Epithelial cell of prostate (primary cell): ENCODE results near the gene DCTN1.
"Not testable (repeated sequence)": the region's sequence is repeated elsewhere in the genome, so short reads cannot be mapped to it uniquely, and the experiment has no call there.

Experiments used
- DNase-seq: peaks from one replicate; pipeline ENCODE4 v3.0.0-alpha.2; 2011; ENCODE audit warnings: low read depth, low spot score
- H3K27ac ChIP-seq: fragments of 450-650 bp; 2 replicates; pipeline ENCODE4 v1.5.1; 2017; ENCODE audit warnings: mild to moderate bottlenecking

Gene DCTN1

DNA sequence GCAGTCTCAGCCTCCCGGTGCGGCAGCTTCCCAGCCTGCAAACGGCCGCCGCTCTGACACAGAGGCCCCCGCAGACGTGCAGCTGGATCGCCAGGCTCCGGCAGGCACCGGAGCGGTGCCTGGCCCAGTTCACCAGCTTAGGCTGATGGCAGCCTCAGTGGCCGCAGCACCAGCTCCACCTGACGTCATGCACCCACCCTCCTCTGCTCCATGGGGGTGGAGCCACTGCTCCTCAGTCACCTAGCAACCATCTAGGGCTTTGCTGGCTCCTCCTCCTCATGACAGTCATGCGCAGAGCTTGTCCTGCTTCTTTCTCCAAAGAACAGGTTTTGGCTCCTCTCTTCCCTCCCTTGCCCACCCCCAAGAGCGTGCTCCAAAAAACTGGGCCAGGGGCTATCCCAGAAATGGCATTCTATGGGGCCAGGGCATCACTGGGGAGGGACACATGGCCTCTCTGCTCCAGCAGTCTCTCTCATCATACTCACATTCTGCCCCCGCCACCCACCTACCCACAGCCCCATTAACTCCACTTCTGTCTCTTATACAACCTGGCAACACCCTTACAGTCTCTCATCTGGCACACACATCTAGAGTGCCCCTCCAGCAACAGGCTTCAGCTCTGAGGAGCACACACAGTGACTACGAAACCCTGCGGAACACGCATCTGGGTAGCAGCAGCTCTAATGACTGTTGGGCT, 5.5 kb downstream of the DCTN1 start:
- H3K27ac ChIP-seq: no peak overlapping the region

DNA sequence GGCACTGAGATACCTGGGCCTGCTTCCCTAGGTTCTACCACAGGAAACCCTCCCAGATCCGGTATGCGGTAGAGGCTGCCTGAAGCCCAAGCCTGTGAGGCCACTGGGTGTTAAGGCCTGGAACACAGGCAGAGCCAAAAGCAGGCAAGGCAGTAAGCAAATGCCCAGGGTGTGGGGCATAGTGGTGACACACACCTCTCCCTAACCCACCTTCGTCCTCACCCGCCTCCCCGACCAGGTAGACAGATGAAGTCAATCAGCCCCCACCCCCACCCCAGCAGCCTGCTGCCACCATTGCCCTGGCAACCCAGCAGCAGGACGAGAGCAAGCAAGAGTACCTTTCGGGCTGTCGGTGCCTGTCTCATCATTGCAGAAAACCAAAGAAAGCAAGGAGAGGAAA, 6.1 kb downstream of the DCTN1 start:
- no peak overlapping the region for H3K27ac ChIP-seq
- DNase-seq: no peak

More for the DNA sequence above, 5.5 kb downstream of the DCTN1 start:
- DNase-seq: no peak

DNA sequence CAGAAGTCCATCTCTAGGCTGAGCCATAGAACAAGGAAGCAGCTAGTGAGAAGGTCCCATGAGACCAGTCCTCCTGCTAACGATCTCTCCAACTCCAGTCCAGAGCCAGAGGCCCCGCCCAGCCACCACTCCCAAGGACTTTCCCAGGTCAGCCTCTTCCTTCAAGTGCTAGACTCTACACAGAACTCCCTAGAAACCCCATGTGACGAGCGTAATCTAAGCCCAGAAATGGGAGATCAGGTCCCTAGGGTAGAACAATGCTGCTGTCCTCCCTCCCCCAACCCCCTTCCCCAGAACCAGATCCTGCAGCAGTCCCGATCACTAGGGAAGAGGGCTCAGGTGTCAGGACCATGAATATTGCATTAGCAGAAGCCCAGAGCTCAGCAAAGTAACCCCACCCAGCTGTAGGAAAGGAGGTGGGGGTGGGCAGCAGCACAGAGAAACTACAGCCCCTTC, 6.9 kb downstream of the DCTN1 start:
- DNase-seq: no peak

DNA sequence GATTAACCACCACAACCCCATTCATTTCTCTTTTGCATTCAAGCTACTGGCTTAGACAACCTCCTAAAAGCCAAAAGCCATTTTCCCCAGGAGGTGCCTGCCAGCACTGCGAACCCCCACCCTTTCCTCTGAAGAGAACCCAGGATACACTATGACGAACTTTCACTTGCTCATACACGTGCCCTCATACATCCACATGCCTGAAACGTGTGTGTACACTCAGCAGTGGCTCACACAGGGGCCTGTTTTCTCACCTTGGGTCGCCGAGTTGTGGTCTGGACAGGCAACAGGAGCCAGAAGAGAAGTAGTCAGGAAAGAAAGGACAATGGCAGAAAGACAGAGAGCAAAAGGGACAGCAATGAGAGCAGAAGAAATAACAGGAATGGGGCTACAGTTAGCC, 7.4 kb downstream of the DCTN1 start:
- DNase-seq: no peak
- H3K27ac ChIP-seq: no peak overlapping the region

More for the DNA sequence above, 6.9 kb downstream of the DCTN1 start:
- no peak overlapping the region for H3K27ac ChIP-seq

DNA sequence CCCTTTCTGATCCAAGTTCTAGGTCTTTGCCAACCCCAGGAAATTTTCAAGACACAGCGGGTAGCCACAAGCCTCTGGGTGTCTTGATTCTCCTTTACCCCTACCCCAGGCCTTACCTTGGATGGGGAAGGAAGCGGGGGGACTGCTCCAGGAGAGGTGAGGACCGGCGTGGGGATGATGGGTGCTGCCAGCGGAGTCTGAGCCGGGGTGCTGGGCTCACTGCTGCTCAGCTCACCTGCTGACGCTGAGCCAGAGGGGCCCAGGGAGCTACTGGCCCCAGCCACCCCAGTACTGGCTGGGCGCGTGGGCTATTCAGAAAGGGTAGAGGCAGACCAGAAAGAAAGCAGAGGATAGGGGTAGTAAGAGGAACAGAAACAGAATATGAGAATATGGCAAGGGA, 8.7 kb downstream of the DCTN1 start:
- no peak overlapping the region for H3K27ac ChIP-seq
- no peak for DNase-seq

DNA sequence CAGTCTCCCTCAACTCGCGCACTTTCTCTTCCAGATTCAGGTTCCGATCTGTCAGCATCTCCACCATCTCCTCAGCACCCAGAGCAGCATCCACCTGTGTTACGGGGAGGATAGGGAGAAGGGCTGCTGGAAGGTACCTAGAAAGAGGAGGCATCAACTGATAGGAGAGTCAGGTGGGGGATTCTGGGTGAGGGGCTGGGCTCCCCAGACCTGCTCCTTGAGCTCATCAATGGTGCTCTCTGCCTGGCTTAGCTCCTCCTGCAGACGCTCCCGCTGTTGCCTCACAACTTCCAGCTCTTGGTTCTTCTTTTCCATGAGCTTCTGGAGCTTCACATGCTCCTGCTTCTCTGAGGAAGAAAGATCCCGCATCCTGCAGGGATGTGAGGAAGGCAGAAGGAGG, 10.1 kb downstream of the DCTN1 start:
- no peak overlapping the region for H3K27ac ChIP-seq
- DNase-seq: no peak

DNA sequence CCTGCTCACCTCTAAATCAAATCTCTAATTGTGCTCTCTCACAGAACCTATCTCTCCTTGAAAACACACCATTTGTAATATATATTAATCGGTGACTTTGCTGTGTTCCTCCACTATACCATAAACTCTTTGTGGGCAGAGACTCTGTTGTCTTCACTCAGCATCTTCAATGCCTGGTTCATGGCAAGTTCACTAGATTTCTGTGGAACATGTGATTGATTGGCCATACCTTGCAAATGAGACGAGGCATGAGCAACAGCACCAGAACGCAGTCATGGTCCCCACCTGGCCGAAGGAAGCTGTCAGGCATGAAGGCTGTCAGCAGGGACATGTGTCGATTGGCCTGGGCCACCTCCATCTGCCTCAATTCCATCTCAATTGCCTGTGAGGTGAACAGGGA, 11.6 kb downstream of the DCTN1 start:
- H3K27ac ChIP-seq: no peak overlapping the region
- DNase-seq: no peak

DNA sequence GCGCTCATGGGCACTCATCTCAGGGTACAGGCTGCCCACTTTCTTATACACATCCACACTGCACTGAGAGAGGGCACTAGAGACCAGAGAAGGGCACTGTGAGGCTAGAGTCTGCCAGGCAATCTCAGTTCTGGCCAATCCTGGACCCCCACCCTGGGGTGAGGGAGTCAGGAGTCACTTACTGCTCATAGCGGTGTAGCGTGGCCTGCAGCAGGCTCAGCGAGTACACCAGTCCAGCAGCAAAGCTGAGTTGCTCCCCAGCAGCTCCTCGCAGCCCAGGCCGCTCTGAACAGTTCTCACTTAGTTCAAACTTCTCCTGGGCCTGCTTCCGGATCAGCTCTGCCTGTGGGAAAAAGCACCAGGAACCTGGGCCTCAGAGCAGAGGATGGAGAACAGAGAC, 12.3 kb downstream of the DCTN1 start:
- H3K27ac ChIP-seq: no peak overlapping the region
- no peak for DNase-seq

DNA sequence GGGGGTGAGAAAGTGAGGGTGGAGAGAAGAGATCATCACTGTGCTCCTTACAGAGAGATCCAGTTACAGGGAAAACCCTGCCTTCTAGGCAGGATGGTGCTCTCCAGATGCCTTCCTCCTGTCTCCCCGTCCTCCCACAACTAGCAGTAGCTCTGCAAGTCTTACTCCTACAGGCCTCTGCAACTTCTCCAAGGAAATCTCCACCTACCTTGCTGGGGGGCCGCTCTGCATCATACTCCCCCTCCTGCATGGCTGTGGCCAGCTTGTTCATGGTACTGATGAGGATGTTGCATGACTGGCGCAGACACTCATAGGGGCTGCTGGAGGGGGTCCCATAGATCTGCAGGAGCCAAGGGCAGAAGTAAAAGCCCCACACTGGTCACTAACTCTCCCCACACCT, 14.1 kb downstream of the DCTN1 start:
- no peak for DNase-seq
- no peak overlapping the region for H3K27ac ChIP-seq

DNA sequence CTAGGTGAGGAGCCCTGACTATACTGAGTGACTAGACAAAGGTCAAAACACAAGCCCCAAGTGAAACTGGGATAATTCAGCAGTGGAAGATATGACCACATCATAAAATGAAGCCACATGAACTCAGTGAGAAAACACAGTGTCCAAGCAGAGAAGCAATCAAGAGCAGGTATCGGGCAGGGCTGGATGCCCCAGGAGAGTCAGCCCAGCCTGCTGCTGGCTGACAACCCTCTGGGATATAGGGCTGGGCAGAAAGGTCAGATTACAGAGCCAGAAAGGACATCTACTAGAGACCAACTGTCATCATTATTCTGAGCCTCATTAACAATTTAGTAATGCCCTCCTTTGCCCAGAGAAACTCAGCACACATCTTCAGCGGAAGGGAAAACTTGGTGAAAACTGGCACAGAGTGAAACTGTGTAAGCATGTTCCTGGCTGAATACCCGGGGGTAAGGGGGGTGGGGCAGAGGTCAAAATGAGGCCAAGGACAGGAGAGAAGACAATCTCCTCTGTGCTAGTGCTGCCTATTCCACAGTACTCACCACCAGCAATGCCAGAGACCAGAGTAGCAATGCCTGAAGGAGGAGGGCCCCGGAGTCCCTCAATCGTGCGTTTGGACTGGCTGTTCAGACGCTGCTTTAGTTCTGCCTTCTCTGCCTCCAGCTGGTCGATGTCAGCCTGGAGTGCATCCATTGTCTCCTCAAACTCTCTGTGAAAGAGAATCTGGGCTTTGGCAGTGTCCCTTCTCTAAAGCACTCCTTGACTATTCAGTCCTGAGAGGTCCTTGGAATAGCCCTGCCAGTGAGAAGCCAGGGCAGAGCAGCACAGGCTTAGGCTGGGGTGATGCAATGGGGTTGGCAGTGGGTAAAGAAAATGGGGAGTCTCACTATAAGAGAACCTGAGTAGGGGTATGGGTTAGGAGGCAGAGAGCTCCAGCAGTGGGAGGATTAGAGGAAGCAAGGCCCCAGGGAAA, 15.3 kb downstream of the DCTN1 start:
- no peak for DNase-seq
- H3K27ac ChIP-seq: no peak overlapping the region

DNA sequence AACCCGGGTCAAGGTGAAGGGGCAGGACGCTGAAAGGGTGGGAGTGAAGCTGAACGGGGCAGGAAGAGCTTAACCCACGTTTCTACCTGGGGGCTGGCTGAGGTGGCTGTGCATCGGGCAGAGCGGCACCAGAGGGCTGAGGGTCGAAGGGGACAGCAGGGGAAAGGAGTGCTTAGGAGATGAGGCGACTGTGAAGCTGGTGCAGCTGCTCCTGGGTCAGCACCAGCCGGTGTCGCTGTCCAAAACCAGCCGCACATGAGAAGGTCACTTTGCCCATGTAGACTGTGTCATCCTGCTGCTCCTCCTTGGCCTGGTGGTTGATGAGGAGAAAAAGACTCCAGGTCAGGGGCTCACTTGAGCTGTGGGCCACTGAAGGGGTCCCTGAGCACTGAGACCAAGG, 18.8 kb downstream of the DCTN1 start:
- H3K27ac ChIP-seq: no peak overlapping the region
- no peak for DNase-seq

DNA sequence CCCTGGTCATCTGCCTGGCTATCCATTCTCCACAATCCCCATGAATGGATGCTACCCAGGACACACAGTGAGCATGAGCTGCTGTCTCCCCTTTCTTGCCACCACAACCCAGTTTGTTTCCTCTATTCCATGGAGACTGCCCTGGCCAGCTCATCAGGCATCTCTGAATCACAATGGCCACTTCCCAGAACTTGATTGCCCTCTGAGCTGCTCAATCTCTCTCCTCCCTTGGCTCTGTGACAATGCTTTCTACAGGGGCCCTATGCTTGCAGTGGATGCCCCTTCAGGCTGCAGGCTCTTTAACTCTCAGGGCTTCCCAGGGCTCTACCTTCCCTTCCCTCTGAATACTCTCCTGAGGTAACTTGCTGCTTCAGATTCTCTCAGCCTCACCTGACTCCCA, 22.5 kb downstream of the DCTN1 start:
- no peak overlapping the region for H3K27ac ChIP-seq
- no peak for DNase-seq

DNA sequence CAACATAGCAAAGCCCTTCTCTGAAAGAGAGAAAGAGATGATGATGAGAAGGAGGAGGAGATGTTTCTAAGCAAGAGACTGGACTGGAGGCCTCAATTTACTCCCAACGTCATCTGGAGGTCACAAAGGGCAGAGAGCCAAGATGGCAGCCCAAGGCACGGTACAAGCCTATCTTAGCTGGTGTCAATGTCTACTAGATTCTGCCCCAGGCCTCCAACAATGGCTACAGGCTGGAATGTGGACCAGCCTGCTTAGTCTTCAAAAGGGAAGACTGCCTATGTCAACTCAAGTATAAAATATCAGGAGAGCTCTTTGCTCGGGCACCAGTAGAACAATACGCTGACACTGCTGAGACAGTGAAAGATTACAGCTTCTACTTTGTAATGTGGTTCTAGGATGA, 30.2 kb downstream of the DCTN1 start:
- no peak overlapping the region for H3K27ac ChIP-seq
- no peak for DNase-seq

DNA sequence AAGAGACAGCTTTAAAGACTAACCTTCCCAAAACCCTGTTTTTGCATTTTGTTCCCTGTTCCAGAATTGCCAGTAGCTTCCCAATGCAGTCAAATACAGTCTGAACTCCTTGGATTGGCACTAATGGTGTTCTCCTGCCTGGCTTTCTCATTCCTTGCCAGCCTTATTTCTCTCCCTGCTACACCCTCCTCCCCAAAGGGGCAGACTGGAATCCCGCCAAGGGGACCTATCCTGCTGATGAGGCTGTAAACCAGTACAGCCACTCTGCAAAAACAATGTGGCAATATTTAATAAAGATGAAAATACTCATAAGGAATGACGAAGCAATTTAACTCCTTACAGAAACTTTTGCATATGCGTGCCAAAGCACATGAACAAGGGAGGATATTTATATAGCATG, 32.4 kb downstream of the DCTN1 start:
- no peak for DNase-seq
- H3K27ac ChIP-seq: no peak overlapping the region

DNA sequence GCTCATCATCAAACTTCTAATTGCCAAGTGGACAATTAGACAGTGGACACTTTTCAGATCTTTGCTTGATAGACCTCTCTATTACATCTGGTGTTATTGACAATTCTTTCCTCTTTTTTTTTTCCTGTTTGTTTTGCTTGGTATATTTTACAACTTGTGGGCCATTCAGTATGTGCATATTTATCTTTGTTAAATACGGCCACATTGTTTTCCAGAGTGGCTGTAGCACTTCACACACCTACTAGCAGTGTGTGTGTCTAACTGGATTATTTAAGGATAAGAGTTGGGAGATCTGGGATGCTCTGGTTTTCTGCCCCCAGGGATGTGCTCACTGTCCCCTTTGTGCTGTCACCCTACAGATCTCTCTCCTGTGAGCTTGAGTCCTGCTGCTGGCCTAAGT, 32.8 kb downstream of the DCTN1 start:
- no peak overlapping the region for H3K27ac ChIP-seq

DNA sequence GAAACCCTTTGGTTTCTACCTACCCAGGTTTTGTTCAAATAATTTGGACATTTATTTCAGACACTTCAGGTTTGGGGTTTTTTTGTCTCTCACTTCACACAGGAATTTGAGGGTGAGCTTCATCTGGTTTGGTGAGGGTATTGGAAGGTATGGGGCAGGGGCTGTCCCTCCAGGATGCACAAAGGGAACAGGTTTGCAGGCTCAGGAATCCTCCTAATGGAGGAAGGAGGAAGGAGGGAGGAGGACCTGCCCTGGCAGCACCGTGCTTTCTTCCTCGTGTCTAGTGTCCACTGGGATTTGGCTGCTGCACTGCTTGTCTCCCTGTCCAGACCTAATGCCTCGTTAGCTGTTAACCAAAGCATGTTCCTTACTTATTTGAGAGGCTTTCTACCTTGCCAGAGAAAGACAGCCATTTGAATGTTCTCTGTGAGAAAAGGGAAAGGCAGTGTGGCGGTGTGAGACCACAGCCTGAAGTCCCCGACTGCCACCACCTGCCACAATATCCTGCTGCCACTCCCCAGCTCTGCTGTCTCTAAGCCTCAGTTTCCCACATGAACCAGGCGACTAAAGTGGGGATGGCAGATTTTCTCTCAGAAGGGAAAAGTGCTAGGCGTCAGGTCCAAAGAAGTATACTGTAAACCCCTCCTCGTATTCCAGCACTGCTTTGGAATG, 34.7 kb downstream of the DCTN1 start:
- no peak overlapping the region for H3K27ac ChIP-seq
- DNase-seq: no peak

More for the DNA sequence above, 32.8 kb downstream of the DCTN1 start:
- no peak for DNase-seq

DNA sequence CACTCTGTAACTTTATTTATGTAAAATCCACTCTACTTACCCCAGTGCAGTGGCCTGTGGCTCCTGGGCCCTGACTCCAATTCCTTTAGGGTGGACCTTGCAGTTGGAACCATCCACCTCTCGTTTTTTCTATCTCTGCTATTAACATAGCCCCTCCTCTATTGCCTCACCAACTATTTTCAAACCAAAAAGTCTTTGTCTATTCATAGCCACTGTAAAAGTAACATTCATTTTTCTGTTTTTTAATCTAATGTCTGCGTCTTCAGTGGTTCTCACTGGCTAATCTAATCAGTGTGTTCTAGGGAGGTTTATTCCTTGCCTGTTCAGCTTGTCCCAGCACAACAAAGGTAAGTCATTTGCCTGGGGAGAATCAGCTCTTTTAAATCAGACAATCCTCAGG, 36.8 kb downstream of the DCTN1 start, which contains the start of gene SLC4A5:
Gene SLC4A5, minus strand, starts transcription at position 101 of the 400 bp plus-strand sequence. CDS start 28,393 bp downstream, outside the sequence.
- H3K27ac ChIP-seq: no peak within 1 kb of the TSS
- DNase-seq: no peak

DNA sequence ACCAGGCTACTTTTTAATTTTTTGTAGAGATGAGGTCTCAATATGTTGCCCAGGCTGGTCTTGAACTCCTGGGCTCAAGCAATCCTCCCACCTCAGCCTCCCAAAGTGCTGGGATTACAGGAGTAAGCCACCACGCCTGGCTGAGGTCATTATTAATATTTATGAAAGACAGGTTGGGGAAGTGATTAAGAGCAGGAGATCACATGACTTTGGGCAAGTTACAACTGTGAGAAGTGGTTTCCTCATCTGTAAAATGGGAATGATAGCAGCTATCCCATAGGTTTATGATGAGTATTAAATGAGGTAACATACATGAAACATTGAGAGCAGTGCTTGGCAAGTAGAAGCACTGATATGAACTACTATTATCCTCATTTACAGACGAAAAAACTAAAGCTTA, 43.9 kb downstream of the DCTN1 start:
- H3K27ac ChIP-seq, DNase-seq: not testable (repeated sequence)

DNA sequence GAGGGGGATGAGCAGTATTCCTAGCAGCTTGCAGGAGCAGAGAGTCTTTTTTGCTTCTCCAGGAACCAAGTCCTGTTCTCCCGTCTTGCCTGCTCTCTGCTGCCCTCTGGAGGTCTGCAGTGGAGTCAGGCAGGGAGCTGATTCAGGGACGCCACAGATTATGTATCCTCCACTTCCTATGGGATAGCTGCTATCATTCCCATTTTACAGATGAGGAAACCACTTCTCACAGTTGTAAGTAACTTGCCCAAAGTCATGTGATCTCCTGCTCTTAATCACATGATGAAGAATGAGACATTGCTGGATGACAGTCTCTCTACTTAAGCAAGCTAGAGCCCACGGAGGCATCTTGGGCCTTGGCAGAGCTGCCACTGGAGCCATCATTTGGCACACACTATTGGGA, 45.2 kb downstream of the DCTN1 start:
- DNase-seq: peak; percentile 14

DNA sequence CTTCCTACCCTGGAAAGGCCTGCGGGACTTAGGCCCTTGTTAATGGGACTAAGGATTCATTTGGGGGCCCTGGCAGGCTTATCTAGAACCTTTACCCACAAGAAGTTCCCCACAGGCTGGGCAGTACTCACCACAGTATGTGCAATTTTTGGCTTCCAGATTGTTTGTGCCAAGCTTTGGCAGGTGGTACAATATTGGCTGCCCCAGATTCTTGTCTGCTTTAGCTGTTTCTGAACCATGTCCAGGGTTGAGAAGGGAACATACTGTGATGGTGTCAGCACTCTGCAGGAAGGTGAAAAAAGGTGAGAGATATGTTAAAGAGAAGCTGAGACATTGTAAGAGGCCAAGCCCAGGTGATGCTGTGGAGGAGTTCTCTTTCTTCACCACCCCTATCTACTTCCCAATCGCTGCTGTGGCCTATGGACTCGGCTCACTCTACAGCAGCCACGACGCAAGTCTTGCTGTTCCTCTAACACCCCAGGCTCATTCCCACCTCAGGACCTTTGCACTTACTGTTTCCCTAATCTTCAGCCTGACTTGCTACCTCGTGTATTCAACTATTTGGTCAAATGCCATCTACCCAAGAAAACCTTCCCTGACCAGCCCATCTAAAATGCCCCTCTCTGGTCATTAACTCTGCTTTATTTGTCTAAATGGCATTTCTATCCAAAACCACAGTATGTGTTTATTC, 46.1 kb downstream of the DCTN1 start:
- DNase-seq: no peak
- no peak overlapping the region for H3K27ac ChIP-seq

More for the DNA sequence above, 45.2 kb downstream of the DCTN1 start:
- H3K27ac ChIP-seq: no peak overlapping the region
